ENCODE measurements around the gene SEC63. TPM values are rescaled to one million over a fixed set of nuclear protein-coding genes. Genes with fewer than 3 reads are reported as not detected.

The SEC63 gene
- total RNA-seq, 1 experiment from 2014 or later: 51.3 TPM

- TF ChIP-seq REST (IDR thresholded peaks at IDR 0.05; ENCODE audit: low read depth): no peak
- TF ChIP-seq ELF1 (IDR thresholded peaks at IDR 0.05; ENCODE audit: borderline replicate concordance, low read depth): peak; percentile 29; the same call in 1 of the 2 replicates
- no peak for TF ChIP-seq FOSL1 (IDR thresholded peaks at IDR 0.05; ENCODE audit: low read depth)
- no peak for TF ChIP-seq ATF3 (IDR thresholded peaks at IDR 0.05)
- no peak for TF ChIP-seq JUND (IDR thresholded peaks at IDR 0.05)
- TF ChIP-seq CEBPB (IDR thresholded peaks at IDR 0.05; ENCODE audit: low read depth): no peak
- peak; percentile 86 for TF ChIP-seq RAD21 (IDR thresholded peaks at IDR 0.05; ENCODE audit: low read depth)
- TF ChIP-seq EGR1 (IDR thresholded peaks at IDR 0.05; ENCODE audit: low read depth): no peak
- TF ChIP-seq CBX3 (IDR thresholded peaks at IDR 0.05; ENCODE audit: low read depth): no peak
Measured at GRCh38 chr6:107847844-107848802, 109.9 kb downstream of the SEC63 start (continued).

- Histone ChIP-seq H3K9me3 (ENCODE audit: control insufficient read depth in 1 of 2, insufficient read depth in 1 of 2, low read depth in 1 of 2, low read length in 2 of 2) (no peaks in the 10 kb centered on the region), H3K4me3 (replicated peaks in 1 of 2; ENCODE audit: low read depth in 1 of 2, low read length in 2 of 2) (no peak overlapping the region), H3K4me1 (ENCODE audit: control insufficient read depth in 1 of 2, insufficient read depth in 2 of 2, low read length in 2 of 2) (peaks cover 2 to 10% of the 10 kb centered on the region in 2 experiments; a peak in 1 of 4 replicates), H3K9ac (ENCODE audit: low read length) (no peak overlapping the region), H3K27ac (ENCODE audit: low read depth, low read length) (no peak overlapping the region), H3K36me3 (ENCODE audit: control insufficient read depth in 1 of 2, insufficient read depth in 2 of 2, low read length in 2 of 2) (no peaks in the 10 kb centered on the region), H2AFZ (ENCODE audit: low read depth, low read length, poor library complexity, severe bottlenecking) (no peak overlapping the region), H3K27me3 (ENCODE audit: insufficient read depth, low read length) (no peaks in the 10 kb centered on the region), H4K20me1 (ENCODE audit: insufficient read depth) (no peaks in the 10 kb centered on the region), H3K9me2 (ENCODE audit: insufficient read depth) (no peaks in the 10 kb centered on the region), H3K79me2 (ENCODE audit: insufficient read depth, low read length) (no peaks in the 10 kb centered on the region), H3K4me2 (ENCODE audit: low read length) (no peak overlapping the region)
- DNase-seq (ENCODE audit: low read depth, low spot score): no peak
- CTCF ChIA-PET: interaction anchor here (1.0 to 2.4 kb wide), 3 partner anchors 19 to 171 kb away, joined by 3 to 9 read pairs (median 7); no protein-coding TSS in a partner anchor
- no TSS peak for BruUV-seq (replicated peaks)
- ATAC-seq: no peak
- RAD21 ChIA-PET (ENCODE audit: low non-redundant PET in 1 of 2, low total read pairs in 2 of 2, uncharacterized antibody in 2 of 2, unreplicated experiment in 2 of 2): no interaction called here
- POLR2A ChIA-PET: no interaction called here
- intact Hi-C loops (cut with micrococcal nuclease): no loop called here
- TF ChIP-seq FOSL1 (IDR thresholded peaks at IDR 0.05; ENCODE audit: low read depth) (no peak), EZH2phosphoT487 (IDR thresholded peaks at IDR 0.05; ENCODE audit: borderline replicate concordance) (no peak), EZH2 (IDR thresholded peaks at IDR 0.05) (no peak), YY1 (IDR thresholded peaks at IDR 0.05; ENCODE audit: extremely low read depth, insufficient replicate concordance, low read depth, low read length) (no peak), POLR2AphosphoS5 (IDR thresholded peaks at IDR 0.05; ENCODE audit: low read depth, low read length) (no peak), ZBTB33 (IDR thresholded peaks at IDR 0.05; ENCODE audit: extremely low read depth, insufficient replicate concordance, low read length) (no peak), SRF (IDR thresholded peaks at IDR 0.05; ENCODE audit: low read depth) (no peak), POLR2A (IDR thresholded peaks at IDR 0.05; ENCODE audit: borderline replicate concordance, extremely low read depth, insufficient read depth, insufficient read length) (no peak), ZNF274 (IDR thresholded peaks at IDR 0.05; ENCODE audit: low read depth, low read length) (no peak), SIN3A (IDR thresholded peaks at IDR 0.05; ENCODE audit: low read depth) (no peak), ELF1 (IDR thresholded peaks at IDR 0.05; ENCODE audit: borderline replicate concordance, low read depth) (no peak), TCF7L2 (IDR thresholded peaks at IDR 0.05; ENCODE audit: borderline replicate concordance, extremely low read depth, insufficient read depth, insufficient read length) (no peak), RAD21 (IDR thresholded peaks at IDR 0.05; ENCODE audit: low read depth) (no peak)
Measured at GRCh38 chr6:107846262-107846795, 111.7 kb downstream of the SEC63 start.

All from HCT116 (cell line).